Brain microvascular endothelial cell (primary cell): ENCODE results near the gene MTOR.

Experiments
- DNase-seq: peaks from one replicate; pipeline ENCODE4 v3.0.0-alpha.2; 2020
- H3K27ac ChIP-seq: fragments of 250-450 bp; sonication (Bioruptor Pico); 2 replicates; pipeline ENCODE4 v1.5.1; 2020; ENCODE audit warnings: mild to moderate bottlenecking, moderate library complexity
- H3K27me3 ChIP-seq: fragments of 250-450 bp; sonication (Bioruptor Pico); replicated peaks from 2 replicates; pipeline ENCODE4 v1.5.1; 2020; ENCODE audit warnings: mild to moderate bottlenecking
- H3K36me3 ChIP-seq: fragments of 250-450 bp; sonication (Bioruptor Pico); replicated peaks from 2 replicates; pipeline ENCODE4 v1.5.1; 2020; ENCODE audit warnings: mild to moderate bottlenecking
- H3K4me3 ChIP-seq: 2 replicates; pipeline ENCODE4 v1.5.1; 2011; ENCODE audit warnings: low read depth, mild to moderate bottlenecking, control low read depth, low read length, moderate library complexity
- in situ Hi-C: cut with HindIII; loops from 2 replicates; pipeline ENCODE4 v1.10.0; 2017; ENCODE audit warnings: low sequenced_read_pairs, low pct_ligation_motif_present
- TF ChIP-seq, protein P1 (sequence below): IDR thresholded peaks from 2 replicates; pipeline ENCODE4 v1.5.1; 2011; ENCODE audit warnings: low read depth, mild to moderate bottlenecking, moderate library complexity, low read length, control low read depth, inconsistent platforms; ENCODE audit errors: missing control alignments

The MTOR gene

GRCh38 chr1:11124965-11125364 lies 137.4 kb downstream of the MTOR start:
- DNase-seq: no peak
- no peaks in the 10 kb centered on the region for H3K27me3 ChIP-seq
- H3K27ac ChIP-seq: no peak overlapping the region
- TF ChIP-seq, protein P1, sequence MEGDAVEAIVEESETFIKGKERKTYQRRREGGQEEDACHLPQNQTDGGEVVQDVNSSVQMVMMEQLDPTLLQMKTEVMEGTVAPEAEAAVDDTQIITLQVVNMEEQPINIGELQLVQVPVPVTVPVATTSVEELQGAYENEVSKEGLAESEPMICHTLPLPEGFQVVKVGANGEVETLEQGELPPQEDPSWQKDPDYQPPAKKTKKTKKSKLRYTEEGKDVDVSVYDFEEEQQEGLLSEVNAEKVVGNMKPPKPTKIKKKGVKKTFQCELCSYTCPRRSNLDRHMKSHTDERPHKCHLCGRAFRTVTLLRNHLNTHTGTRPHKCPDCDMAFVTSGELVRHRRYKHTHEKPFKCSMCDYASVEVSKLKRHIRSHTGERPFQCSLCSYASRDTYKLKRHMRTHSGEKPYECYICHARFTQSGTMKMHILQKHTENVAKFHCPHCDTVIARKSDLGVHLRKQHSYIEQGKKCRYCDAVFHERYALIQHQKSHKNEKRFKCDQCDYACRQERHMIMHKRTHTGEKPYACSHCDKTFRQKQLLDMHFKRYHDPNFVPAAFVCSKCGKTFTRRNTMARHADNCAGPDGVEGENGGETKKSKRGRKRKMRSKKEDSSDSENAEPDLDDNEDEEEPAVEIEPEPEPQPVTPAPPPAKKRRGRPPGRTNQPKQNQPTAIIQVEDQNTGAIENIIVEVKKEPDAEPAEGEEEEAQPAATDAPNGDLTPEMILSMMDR: no peak
- peaks cover 68% of the 10 kb centered on the region for H3K36me3 ChIP-seq
- in situ Hi-C loops: no loop called here
- no peak overlapping the region for H3K4me3 ChIP-seq

GRCh38 chr1:11116318-11116717 lies 146.0 kb downstream of the MTOR start:
- Histone ChIP-seq H3K27me3 (no peaks in the 10 kb centered on the region), H3K4me3 (no peak overlapping the region), H3K27ac (no peak overlapping the region), H3K36me3 (peaks cover 52% of the 10 kb centered on the region)
- no peak for DNase-seq
- TF ChIP-seq, protein P1: no peak
- in situ Hi-C loops: no loop called here

DNA sequence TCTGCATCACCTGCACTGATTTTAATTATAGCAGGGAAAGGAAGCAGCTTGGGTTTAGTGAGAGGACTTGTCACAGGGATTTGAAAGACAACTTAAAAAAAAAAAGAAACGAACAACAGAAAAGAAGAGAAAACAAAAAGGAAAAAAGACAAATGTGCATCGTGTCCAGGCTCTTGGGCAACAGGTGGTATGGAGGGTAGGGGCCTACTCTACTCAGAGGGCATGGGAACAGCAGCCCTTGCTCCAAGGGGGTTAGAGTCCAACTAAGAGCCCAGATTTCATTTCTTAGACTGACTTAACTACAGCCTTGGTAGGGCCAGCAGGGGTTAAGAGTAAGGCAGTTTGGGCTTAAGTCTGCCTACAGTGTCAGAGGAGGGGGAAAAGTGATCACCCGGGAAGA lies 147.4 kb downstream of the MTOR start:
- no peak overlapping the region for H3K27ac ChIP-seq
- in situ Hi-C loops: no loop called here
- no peak overlapping the region for H3K4me3 ChIP-seq
- no peaks in the 10 kb centered on the region for H3K27me3 ChIP-seq
- H3K36me3 ChIP-seq: peaks cover 49% of the 10 kb centered on the region
- no peak for DNase-seq
- TF ChIP-seq, protein P1: no peak

DNA sequence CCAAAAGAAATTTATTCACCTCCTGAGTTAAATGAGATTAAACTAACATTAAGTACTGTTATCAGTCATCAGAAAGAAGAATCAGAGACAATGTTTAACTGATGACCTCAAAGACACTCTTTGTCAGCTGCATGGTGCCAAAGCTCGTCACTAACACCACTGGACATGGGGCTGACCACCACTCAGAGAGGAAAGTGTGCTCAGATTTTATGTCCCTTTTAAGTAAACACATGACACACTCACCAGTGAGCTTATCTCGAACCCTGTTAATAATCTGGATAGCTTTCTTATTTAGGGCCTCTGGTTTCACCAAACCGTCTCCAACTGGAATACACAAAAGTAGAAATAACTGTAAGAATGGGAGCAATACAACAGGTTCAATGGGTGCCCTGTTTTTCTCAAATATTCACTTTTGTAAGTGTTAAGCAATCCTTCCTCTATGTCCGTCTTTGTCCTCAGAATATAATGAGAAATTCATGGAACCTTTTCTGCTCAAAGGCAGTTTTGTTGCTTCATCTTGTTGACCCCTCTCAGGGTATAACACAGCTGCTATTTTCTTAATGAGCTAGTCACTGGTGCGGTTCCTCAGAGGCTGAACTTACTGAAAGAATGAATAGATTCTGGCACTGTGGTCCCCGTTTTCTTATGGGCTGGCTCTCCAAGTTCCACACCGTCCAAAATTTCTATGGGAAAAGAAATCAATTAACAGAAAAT lies 153.1 kb downstream of the MTOR start:
- peaks cover 57% of the 10 kb centered on the region for H3K36me3 ChIP-seq
- in situ Hi-C loops: no loop called here
- no peak overlapping the region for H3K4me3 ChIP-seq
- DNase-seq: no peak
- H3K27me3 ChIP-seq: no peaks in the 10 kb centered on the region
- no peak overlapping the region for H3K27ac ChIP-seq
- TF ChIP-seq, protein P1: no peak

GRCh38 chr1:11107599-11107998 lies 154.8 kb downstream of the MTOR start:
- no peak for DNase-seq
- Histone ChIP-seq H3K27me3 (no peaks in the 10 kb centered on the region), H3K27ac (no peak overlapping the region), H3K36me3 (peaks cover 43% of the 10 kb centered on the region), H3K4me3 (no peak overlapping the region)
- in situ Hi-C loops: no loop called here
- TF ChIP-seq, protein P1: no peak

DNA sequence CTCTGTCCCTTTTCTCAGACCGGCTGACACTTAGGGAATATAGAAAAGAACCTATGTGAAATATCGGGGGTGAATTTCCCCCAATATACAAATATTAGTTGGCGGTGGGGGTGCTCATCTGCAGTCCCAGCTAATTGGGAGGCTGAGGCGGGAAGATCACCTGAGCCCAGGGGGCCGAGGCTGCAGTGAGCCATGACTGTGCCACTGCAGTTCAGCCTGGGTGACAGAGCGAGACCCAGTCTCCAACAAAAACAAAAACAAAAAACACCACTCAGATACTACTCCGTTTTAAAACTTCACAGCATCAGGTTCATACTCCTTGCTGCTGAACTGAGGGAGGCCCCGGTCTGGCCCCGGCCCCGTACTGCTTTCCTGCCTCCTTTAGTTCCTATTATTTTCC lies 156.8 kb downstream of the MTOR start:
- in situ Hi-C loops: no loop called here
- peaks cover 37% of the 10 kb centered on the region for H3K36me3 ChIP-seq
- H3K27me3 ChIP-seq: no peaks in the 10 kb centered on the region
- TF ChIP-seq, protein P1: no peak
- H3K27ac ChIP-seq: no peak overlapping the region
- no peak overlapping the region for H3K4me3 ChIP-seq
- DNase-seq: no peak
